VCaP (cell line): ENCODE data around the gene IL13RA2.

Source experiments
- H3K27ac ChIP-seq: fragments of 450-650 bp; 2 replicates; pipeline ENCODE4 v1.5.1; 2017
- CTCF ChIP-seq: fragments of 450-650 bp; conservative IDR thresholded peaks from 2 replicates; pipeline ENCODE4 v1.5.1; 2017; ENCODE audit warnings: mild to moderate bottlenecking, moderate library complexity

The IL13RA2 gene

GRCh38 chrX:115029440-115029839 is 12.0 kb upstream of the IL13RA2 start:
- peak overlapping the region; percentile 77 for H3K27ac ChIP-seq
- TF ChIP-seq CTCF: no peak

- no peak for TF ChIP-seq CTCF
Observed at GRCh38 chrX:115023811-115024210, 6.4 kb upstream of the IL13RA2 start.

GRCh38 chrX:115023139-115023538 is 5.7 kb upstream of the IL13RA2 start:
- no peak for TF ChIP-seq CTCF
- H3K27ac ChIP-seq: no peak overlapping the region

More at GRCh38 chrX:115023811-115024210, 6.4 kb upstream of the IL13RA2 start:
- no peak overlapping the region for H3K27ac ChIP-seq

GRCh38 chrX:115021121-115021520 is 3.7 kb upstream of the IL13RA2 start:
- no peak overlapping the region for H3K27ac ChIP-seq
- TF ChIP-seq CTCF: no peak

- no peak overlapping the region for H3K27ac ChIP-seq
- no peak for TF ChIP-seq CTCF
Observed at GRCh38 chrX:115018944-115019343, 1.5 kb upstream of the IL13RA2 start.

DNA sequence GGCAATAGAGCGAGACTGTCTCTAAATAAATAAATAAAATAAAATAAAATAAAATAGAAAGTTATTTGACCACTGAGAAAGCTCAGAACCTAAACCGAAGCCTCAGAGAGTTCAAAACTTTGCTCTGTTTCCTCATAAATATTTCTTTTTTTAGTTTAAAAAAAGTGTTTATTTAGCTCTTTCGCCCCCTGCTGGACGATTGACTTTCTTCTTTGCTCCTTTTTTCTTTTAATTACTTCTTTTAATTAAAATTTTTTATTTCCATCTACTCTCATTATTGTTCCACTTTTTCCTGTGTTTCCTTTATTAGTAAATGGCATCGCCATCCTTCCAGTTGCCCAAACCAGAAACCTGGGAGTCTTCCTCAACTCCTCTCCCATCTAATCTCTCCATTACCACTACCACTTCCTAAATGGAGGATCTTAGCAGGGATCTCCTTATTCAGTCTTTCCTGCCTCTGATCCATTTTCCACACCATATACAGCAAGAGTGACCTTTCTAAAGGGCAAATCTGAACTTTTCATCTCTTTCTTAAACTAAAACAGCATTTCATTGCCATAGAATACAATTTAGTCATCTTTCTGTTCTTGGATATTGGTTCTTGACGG is 728 bp upstream of the IL13RA2 start:
- no peak overlapping the region for H3K27ac ChIP-seq
- no peak; the same call in 1 of the 2 replicates for TF ChIP-seq CTCF

DNA sequence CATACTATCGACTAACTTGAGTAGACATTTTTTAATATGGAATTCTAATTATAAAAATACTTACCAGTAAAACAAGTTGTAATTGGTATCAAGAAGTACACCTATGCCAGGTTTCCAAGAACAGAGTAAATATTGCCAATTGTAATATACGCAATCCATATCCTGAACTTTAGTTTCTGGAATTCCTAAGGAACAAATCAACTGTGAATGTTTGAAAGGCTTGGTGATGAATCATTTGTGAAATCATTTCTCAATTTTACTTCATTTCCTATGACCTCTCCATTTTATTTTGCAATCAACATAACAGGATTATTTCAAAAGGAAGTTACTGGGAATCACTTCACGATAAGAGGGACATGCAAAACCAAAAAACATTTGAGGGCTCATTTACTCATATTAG is 3.7 kb downstream of the IL13RA2 start:
- no peak for TF ChIP-seq CTCF
- H3K27ac ChIP-seq: no peak overlapping the region
